Measurements from ENCODE around the gene TNRC18. TPM values are rescaled to one million over a fixed set of nuclear protein-coding genes. Genes with fewer than 3 reads are reported as not detected.

The TNRC18 gene
- total and polyA plus RNA-seq, 9 of the 15 experiments (the other 6 are each of a cell fraction or from before 2014, with no cell fraction given): 0.03 to 43.2 (median 18.0) TPM

DNA sequence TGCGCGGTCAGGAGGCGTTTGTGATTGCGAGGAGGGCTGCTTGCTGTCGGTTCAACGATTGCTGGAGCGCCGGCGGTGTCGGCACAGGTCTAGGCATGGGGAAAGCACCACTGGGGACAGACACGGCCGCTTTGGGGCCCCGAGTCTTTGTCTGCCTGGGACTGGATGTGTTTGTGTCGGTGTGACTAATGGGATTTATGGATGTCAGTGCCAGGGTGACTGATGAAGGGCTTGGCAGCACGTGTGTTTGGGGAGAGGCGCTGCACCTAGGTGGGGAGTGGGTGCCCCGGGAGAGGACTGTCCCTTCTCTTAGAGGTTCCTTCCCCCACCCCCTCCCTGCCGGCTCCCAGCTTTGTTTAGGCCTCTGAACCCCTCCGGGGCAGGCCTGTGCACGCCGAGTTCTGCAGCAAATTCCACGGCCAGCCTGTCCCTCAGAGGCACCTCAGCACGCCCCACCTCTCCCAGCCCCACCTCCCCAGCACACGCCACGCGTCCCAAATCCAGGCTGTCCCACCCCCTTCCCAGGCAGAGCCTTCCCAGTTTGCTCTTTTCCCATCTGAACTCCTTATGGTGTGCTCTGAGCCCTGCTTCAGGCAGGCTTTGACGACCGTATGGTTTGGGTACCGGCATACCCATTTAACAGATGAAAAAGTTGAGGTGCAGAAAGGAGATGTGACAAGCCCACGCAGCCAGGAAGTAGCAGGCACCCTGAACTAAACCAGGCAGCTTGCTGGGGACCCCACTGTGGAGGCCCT is 6.4 kb upstream of the TNRC18 start (continued):
- TF ChIP-seq, protein P1, sequence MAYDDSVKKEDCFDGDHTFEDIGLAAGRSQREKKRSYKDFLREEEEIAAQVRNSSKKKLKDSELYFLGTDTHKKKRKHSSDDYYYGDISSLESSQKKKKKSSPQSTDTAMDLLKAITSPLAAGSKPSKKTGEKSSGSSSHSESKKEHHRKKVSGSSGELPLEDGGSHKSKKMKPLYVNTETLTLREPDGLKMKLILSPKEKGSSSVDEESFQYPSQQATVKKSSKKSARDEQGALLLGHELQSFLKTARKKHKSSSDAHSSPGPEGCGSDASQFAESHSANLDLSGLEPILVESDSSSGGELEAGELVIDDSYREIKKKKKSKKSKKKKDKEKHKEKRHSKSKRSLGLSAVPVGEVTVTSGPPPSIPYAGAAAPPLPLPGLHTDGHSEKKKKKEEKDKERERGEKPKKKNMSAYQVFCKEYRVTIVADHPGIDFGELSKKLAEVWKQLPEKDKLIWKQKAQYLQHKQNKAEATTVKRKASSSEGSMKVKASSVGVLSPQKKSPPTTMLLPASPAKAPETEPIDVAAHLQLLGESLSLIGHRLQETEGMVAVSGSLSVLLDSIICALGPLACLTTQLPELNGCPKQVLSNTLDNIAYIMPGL (CRISPR knock-in tag; IDR thresholded peaks at IDR 0.05): 0 out of 2 replicates have a peak, but pooled peaks have one; percentile 17
- TF ChIP-seq ZBTB7A (IDR thresholded peaks at IDR 0.05; ENCODE audit: borderline replicate concordance, control insufficient read depth, low read depth, low read length) (no peak), ZNF143 (CRISPR knock-in tag; IDR thresholded peaks at IDR 0.05) (no peak), ZFPM2 (CRISPR knock-in tag; IDR thresholded peaks at IDR 0.05) (no peak), KLF13 (tag; IDR thresholded peaks at IDR 0.05; ENCODE audit: borderline replicate concordance, low read depth) (no peak), SMARCA5 (IDR thresholded peaks at IDR 0.05) (peak; percentile 93), BRF1 (IDR thresholded peaks at IDR 0.05; ENCODE audit: borderline replicate concordance, extremely low read depth, insufficient read length) (no peak), SLC30A9 (CRISPR knock-in tag; IDR thresholded peaks at IDR 0.05) (no peak), FOXK2 (conservative IDR thresholded peaks at IDR 0.05 in 1 of 2, IDR thresholded peaks at IDR 0.05 in 1 of 2; ENCODE audit: low read depth in 2 of 2) (no peak), BRD4 (IDR thresholded peaks at IDR 0.05) (0 out of 2 replicates have a peak, but pooled peaks have one; percentile 9), CHD1 (IDR thresholded peaks at IDR 0.05; ENCODE audit: low read length) (peak; percentile 37), TRIM25 (IDR thresholded peaks at IDR 0.05; ENCODE audit: borderline replicate concordance) (no peak), ZZZ3 (IDR thresholded peaks at IDR 0.05) (no peak), HDAC2 (IDR thresholded peaks at IDR 0.05) (peak; percentile 90), TBL1XR1 (IDR thresholded peaks at IDR 0.05; ENCODE audit: low read length in 2 of 2) (no peak), ILK (tag; IDR thresholded peaks at IDR 0.05; ENCODE audit: borderline replicate concordance, low read depth) (no peak), TAF1 (IDR thresholded peaks at IDR 0.05; ENCODE audit: control insufficient read depth, extremely low read depth, insufficient read depth, low read length, severe bottlenecking) (peak; percentile 7), NCOA6 (IDR thresholded peaks at IDR 0.05) (no peak), PTRF (tag; IDR thresholded peaks at IDR 0.05) (no peak), FOXK1 (CRISPR knock-in tag; IDR thresholded peaks at IDR 0.05; ENCODE audit: borderline replicate concordance) (no peak), NFE2L1 (tag; IDR thresholded peaks at IDR 0.05; ENCODE audit: borderline replicate concordance, low read depth) (no peak), CREB3L1 (IDR thresholded peaks at IDR 0.05; ENCODE audit: borderline replicate concordance, low read depth) (no peak), DPF2 (IDR thresholded peaks at IDR 0.05) (no peak), HCFC1 (IDR thresholded peaks at IDR 0.05; ENCODE audit: low read depth, low read length) (no peak; the same call in 1 of the 2 replicates), ZNF589 (CRISPR knock-in tag; IDR thresholded peaks at IDR 0.05; ENCODE audit: low read depth) (no peak)
